MCF 10A (cell line): ENCODE data around the gene PCDHB6. TPM values are rescaled to one million over a fixed set of nuclear protein-coding genes. Genes with fewer than 3 reads are reported as not detected.
"Not testable (repeated sequence)": the region's sequence is repeated elsewhere in the genome, so short reads cannot be mapped to it uniquely, and the experiment has no call there.

Experiments used
- BruUV-seq: library from RNA; stranded (reverse); fragments of 400-500 nt; replicated peaks from 2 replicates; lab custom pipeline; 2021; lab: Mats Ljungman, UMichigan
- CTCF ChIA-PET: fragments of 300-600 bp; sonication (Branson Sonifier 250); formaldehyde crosslinking; extraction: SDS; loops from one replicate; lab custom pipeline; 2021; ENCODE audit warnings: antibody characterized with exemption, inconsistent platforms; lab: Yijun Ruan, JAX
- POLR2A ChIA-PET: fragments of 300-600, 350-650 bp; sonication (Branson Sonifier 250); formaldehyde crosslinking; extraction: SDS; loops from one replicate; lab custom pipeline; 2020; ENCODE audit warnings: antibody characterized with exemption, inconsistent platforms; lab: Yijun Ruan, JAX
- DNase-seq: peaks from one replicate; pipeline ENCODE4 v3.0.0-alpha.2; 2018; ENCODE audit not compliant: unreplicated experiment
- H3K27ac Mint-ChIP-seq: one replicate; pipeline ENCODE4 v1.8.0; 2022; ENCODE audit warnings: mild to moderate bottlenecking, low read depth, mixed read lengths; ENCODE audit not compliant: unreplicated experiment
- H3K27me3 Mint-ChIP-seq: one replicate; pipeline ENCODE4 v1.8.0; 2022; ENCODE audit warnings: mixed read lengths; ENCODE audit not compliant: insufficient read depth, unreplicated experiment
- H3K36me3 Mint-ChIP-seq: one replicate; pipeline ENCODE4 v1.8.0; 2022; ENCODE audit warnings: mild to moderate bottlenecking, moderate library complexity, mixed read lengths; ENCODE audit not compliant: insufficient read depth, unreplicated experiment
- H3K4me1 Mint-ChIP-seq: one replicate; pipeline ENCODE4 v1.8.0; 2022; ENCODE audit warnings: mixed read lengths; ENCODE audit not compliant: insufficient read depth, unreplicated experiment
- H3K4me3 Mint-ChIP-seq: one replicate; pipeline ENCODE4 v1.8.0; 2022; ENCODE audit warnings: mild to moderate bottlenecking, moderate library complexity, mixed read lengths; ENCODE audit not compliant: unreplicated experiment
- H3K9me3 Mint-ChIP-seq: one replicate; pipeline ENCODE4 v1.8.0; 2022; ENCODE audit warnings: mixed read lengths; ENCODE audit not compliant: unreplicated experiment
- intact Hi-C: fragments of 100-400 bp; cut with micrococcal nuclease; formaldehyde crosslinking; loops from 2 replicates; pipeline ENCODE4 v1.14.1; 2022
- total RNA-seq: library from RNA; stranded (reverse); gene quantifications from 2 replicates; pipeline ENCODE4 v1.2.3, GENCODE V29; 2022
- TF ChIP-seq, protein P1 (sequence below): fragments of 200-600 bp; IDR thresholded peaks from one replicate; pipeline ENCODE4 v1.8.0; 2022; ENCODE audit warnings: antibody characterized with exemption, mild to moderate bottlenecking; ENCODE audit not compliant: unreplicated experiment

The PCDHB6 gene
- total RNA-seq, 1 experiment from 2014 or later = 0.19 TPM

DNA sequence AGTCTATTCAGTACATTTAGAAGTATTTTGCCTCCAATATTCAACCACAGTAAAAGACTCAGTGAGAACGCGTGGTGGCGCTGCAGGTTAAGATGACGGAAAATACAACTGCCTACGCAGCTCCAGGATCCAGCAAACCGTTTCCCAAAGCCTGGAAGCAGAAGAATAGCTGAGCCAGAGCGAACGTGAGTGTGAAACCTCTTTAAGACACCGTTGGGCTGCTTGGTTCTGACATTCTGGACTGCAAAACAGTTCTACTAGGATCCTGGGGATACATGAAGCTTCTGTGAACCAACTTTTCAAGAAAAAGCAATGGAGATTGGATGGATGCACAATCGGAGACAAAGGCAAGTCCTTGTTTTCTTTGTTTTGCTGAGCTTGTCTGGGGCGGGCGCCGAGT is 32.4 kb downstream of the PCDHB6 start, which contains the start of gene PCDHB16:
Gene PCDHB16 (plus strand): TSS at position 140 of the 400 bp plus-strand sequence. CDS start 173 bp downstream, at position 313.
- H3K4me3 Mint-ChIP-seq = peak within 1 kb of the TSS; percentile 83
- TF ChIP-seq, protein P1, sequence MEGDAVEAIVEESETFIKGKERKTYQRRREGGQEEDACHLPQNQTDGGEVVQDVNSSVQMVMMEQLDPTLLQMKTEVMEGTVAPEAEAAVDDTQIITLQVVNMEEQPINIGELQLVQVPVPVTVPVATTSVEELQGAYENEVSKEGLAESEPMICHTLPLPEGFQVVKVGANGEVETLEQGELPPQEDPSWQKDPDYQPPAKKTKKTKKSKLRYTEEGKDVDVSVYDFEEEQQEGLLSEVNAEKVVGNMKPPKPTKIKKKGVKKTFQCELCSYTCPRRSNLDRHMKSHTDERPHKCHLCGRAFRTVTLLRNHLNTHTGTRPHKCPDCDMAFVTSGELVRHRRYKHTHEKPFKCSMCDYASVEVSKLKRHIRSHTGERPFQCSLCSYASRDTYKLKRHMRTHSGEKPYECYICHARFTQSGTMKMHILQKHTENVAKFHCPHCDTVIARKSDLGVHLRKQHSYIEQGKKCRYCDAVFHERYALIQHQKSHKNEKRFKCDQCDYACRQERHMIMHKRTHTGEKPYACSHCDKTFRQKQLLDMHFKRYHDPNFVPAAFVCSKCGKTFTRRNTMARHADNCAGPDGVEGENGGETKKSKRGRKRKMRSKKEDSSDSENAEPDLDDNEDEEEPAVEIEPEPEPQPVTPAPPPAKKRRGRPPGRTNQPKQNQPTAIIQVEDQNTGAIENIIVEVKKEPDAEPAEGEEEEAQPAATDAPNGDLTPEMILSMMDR = peak; percentile 30
- no TSS peak for BruUV-seq
- H3K9me3 Mint-ChIP-seq = peaks cover 27% of the 10 kb centered on the region
- ChIA-PET CTCF (interaction anchor here (0.6 to 2.0 kb wide), 13 partner anchors 10 to 613 kb away, joined by 3 to 14 read pairs (median 5); partner anchors contain the start of genes PCDHB10, PCDHB11, PCDHB14 and PCDHB3), POLR2A (interaction anchor here (0.8 kb wide), 1 partner anchor 138 kb away, joined by 3 read pairs; the partner anchor contains the start of gene TAF7)
- DNase-seq = peak; percentile 68
- no peaks in the 10 kb centered on the region for H3K27me3 Mint-ChIP-seq
- H3K27ac Mint-ChIP-seq = peak within 1 kb of the TSS; percentile 83
- peaks cover 13% of the 10 kb centered on the region for H3K36me3 Mint-ChIP-seq
- intact Hi-C loops = no loop called here
- peaks cover 6% of the 10 kb centered on the region for H3K4me1 Mint-ChIP-seq

DNA sequence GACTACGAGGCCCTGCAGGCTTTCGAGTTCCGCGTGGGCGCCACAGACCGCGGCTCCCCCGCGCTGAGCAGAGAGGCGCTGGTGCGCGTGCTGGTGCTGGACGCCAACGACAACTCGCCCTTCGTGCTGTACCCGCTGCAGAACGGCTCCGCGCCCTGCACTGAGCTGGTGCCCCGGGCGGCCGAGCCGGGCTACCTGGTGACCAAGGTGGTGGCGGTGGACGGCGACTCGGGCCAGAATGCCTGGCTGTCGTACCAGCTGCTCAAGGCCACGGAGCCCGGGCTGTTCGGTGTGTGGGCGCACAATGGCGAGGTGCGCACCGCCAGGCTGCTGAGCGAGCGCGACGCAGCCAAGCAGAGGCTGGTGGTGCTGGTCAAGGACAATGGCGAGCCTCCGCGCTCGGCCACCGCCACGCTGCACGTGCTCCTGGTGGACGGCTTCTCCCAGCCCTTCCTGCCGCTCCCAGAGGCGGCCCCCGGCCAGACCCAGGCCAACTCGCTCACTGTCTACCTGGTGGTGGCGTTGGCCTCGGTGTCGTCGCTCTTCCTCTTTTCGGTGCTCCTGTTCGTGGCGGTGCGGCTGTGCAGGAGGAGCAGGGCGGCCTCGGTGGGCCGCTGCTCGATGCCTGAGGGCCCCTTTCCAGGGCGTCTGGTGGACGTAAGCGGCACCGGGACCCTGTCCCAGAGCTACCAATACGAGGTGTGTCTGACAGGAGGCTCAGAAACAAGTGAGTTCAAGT is 34.4 kb downstream of the PCDHB6 start:
- intact Hi-C loops, DNase-seq, BruUV-seq, H3K4me1 Mint-ChIP-seq, H3K27me3 Mint-ChIP-seq, H3K4me3 Mint-ChIP-seq, H3K27ac Mint-ChIP-seq, POLR2A ChIA-PET: not testable (repeated sequence)
- Mint-ChIP-seq H3K36me3 (peaks cover 13% of the 10 kb centered on the region), H3K9me3 (peaks cover 35% of the 10 kb centered on the region)
- CTCF ChIA-PET = interaction anchor here (0.5 kb wide), 1 partner anchor 334 kb away, joined by 3 read pairs; no protein-coding TSS in a partner anchor

DNA sequence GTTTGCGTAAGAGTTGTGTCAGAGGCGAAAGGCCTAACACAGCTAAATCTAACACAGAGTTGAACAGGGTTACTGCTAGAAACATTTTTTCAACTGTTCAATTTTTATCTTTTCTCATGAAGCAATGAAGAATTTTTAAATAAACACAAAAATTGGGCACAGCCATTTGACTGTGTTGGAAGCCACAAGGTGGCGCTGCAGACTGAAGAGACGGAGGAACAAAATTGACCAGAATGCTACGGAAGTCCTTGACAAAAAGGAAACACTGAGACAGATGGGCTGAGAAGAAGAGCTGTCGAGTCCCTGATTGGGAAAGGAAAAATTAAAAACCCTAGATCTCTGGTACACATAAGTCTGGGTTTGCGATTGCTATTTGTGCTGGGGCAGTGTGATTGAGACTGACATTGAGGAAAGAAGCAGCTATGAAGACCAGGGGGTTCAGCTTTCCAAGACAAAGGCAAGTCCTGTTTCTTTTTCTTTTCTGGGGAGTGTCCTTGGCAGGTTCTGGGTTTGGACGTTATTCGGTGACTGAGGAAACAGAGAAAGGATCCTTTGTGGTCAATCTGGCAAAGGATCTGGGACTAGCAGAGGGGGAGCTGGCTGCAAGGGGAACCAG is 37.1 kb downstream of the PCDHB6 start, which contains the start of gene PCDHB9:
Gene PCDHB9 (plus strand): TSS at position 265 of the 616 bp plus-strand sequence. CDS start 158 bp downstream, at position 423.
- TF ChIP-seq, protein P1 = peak; percentile 41
- H3K36me3 Mint-ChIP-seq = peaks cover 18% of the 10 kb centered on the region
- CTCF ChIA-PET = interaction anchor here (0.6 to 1.5 kb wide), 18 partner anchors 9 to 380 kb away, joined by 3 to 7 read pairs (median 4); partner anchors contain the start of genes PCDHB14, PCDHB8 and PCDHGA12
- POLR2A ChIA-PET = interaction anchor here (0.6 to 1.3 kb wide), 3 partner anchors 320 to 446 kb away, joined by 3 to 4 read pairs (median 3); no protein-coding TSS in a partner anchor
- H3K27me3 Mint-ChIP-seq = no peaks in the 10 kb centered on the region
- H3K4me1 Mint-ChIP-seq = peaks cover 7% of the 10 kb centered on the region
- TSS peak; percentile 14 for BruUV-seq
- peaks cover 41% of the 10 kb centered on the region for H3K9me3 Mint-ChIP-seq
- DNase-seq = peak; percentile 33
- peak within 1 kb of the TSS; percentile 73 for H3K27ac Mint-ChIP-seq
- peak within 1 kb of the TSS; percentile 73 for H3K4me3 Mint-ChIP-seq
- intact Hi-C loops = no loop called here

DNA sequence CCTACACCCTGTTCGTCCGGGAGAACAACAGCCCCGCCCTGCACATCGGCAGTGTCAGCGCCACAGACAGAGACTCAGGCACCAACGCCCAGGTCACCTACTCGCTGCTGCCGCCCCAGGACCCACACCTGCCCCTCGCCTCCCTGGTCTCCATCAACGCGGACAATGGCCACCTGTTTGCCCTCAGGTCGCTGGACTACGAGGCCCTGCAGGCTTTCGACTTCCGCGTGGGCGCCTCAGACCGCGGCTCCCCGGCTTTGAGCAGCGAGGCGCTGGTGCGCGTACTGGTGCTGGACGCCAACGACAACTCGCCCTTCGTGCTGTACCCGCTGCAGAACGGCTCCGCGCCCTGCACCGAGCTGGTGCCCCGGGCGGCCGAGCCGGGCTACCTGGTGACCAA is 38.8 kb downstream of the PCDHB6 start:
- H3K27ac Mint-ChIP-seq, BruUV-seq, POLR2A ChIA-PET, DNase-seq, CTCF ChIA-PET, intact Hi-C loops, H3K27me3 Mint-ChIP-seq, H3K4me3 Mint-ChIP-seq: not testable (repeated sequence)
- H3K36me3 Mint-ChIP-seq = peaks cover 19% of the 10 kb centered on the region
- peaks cover 50% of the 10 kb centered on the region for H3K9me3 Mint-ChIP-seq
- peaks cover 12% of the 10 kb centered on the region for H3K4me1 Mint-ChIP-seq

DNA sequence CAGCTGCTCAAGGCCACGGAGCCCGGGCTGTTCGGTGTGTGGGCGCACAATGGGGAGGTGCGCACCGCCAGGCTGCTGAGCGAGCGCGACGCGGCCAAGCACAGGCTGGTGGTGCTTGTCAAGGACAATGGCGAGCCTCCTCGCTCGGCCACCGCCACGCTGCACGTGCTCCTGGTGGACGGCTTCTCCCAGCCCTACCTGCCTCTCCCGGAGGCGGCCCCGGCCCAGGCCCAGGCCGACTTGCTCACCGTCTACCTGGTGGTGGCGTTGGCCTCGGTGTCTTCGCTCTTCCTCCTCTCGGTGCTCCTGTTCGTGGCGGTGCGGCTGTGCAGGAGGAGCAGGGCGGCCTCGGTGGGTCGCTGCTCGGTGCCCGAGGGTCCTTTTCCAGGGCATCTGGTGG is 39.3 kb downstream of the PCDHB6 start:
- DNase-seq, CTCF ChIA-PET, intact Hi-C loops, H3K4me3 Mint-ChIP-seq, H3K27ac Mint-ChIP-seq, POLR2A ChIA-PET, BruUV-seq, H3K27me3 Mint-ChIP-seq: not testable (repeated sequence)
- Mint-ChIP-seq H3K9me3 (peaks cover 50% of the 10 kb centered on the region), H3K4me1 (peaks cover 12% of the 10 kb centered on the region), H3K36me3 (peaks cover 18% of the 10 kb centered on the region)
